Measurements from ENCODE around the gene IFNG.
"Not testable (repeated sequence)": the region's sequence is repeated elsewhere in the genome, so short reads cannot be mapped to it uniquely, and the experiment has no call there.

The IFNG gene

GRCh38 chr12:68159681-68160304 is at the start of gene IFNG:
Gene IFNG, minus strand, starts transcription at chr12:68159740. Its CDS starts 125 bp downstream, at chr12:68159615.
- in situ Hi-C loops (cut with MboI; ENCODE audit: low sequenced_read_pairs): no loop called here

GRCh38 chr12:68209048-68209728 is 49.6 kb upstream of the IFNG start:
- in situ Hi-C loops (cut with MboI; ENCODE audit: low sequenced_read_pairs): not testable (repeated sequence)

- in situ Hi-C loops (cut with MboI; ENCODE audit: low sequenced_read_pairs): no loop called here
Measured at GRCh38 chr12:68207276-68207675, 47.7 kb upstream of the IFNG start.

- in situ Hi-C loops (cut with MboI; ENCODE audit: low sequenced_read_pairs): no loop called here
Measured at GRCh38 chr12:68206446-68206845, 46.9 kb upstream of the IFNG start.

- in situ Hi-C loops (cut with MboI; ENCODE audit: low sequenced_read_pairs): no loop called here
Measured at GRCh38 chr12:68203460-68203875, 43.9 kb upstream of the IFNG start.

GRCh38 chr12:68200854-68201253 is 41.3 kb upstream of the IFNG start:
- in situ Hi-C loops (cut with MboI; ENCODE audit: low sequenced_read_pairs): no loop called here

GRCh38 chr12:68199127-68199526 is 39.6 kb upstream of the IFNG start:
- in situ Hi-C loops (cut with MboI; ENCODE audit: low sequenced_read_pairs): no loop called here

GRCh38 chr12:68198507-68199086 is 39.1 kb upstream of the IFNG start:
- in situ Hi-C loops (cut with MboI; ENCODE audit: low sequenced_read_pairs): no loop called here

- in situ Hi-C loops (cut with MboI; ENCODE audit: low sequenced_read_pairs): no loop called here
Measured at GRCh38 chr12:68190301-68190700, 30.8 kb upstream of the IFNG start.

- in situ Hi-C loops (cut with MboI; ENCODE audit: low sequenced_read_pairs): no loop called here
Measured at GRCh38 chr12:68189821-68190242, 30.3 kb upstream of the IFNG start.

- in situ Hi-C loops (cut with MboI; ENCODE audit: low sequenced_read_pairs): no loop called here
Measured at GRCh38 chr12:68185598-68185997, 26.1 kb upstream of the IFNG start.

GRCh38 chr12:68180792-68181744 is 21.5 kb upstream of the IFNG start:
- in situ Hi-C loops (cut with MboI; ENCODE audit: low sequenced_read_pairs): no loop called here

GRCh38 chr12:68178774-68179439 is 19.4 kb upstream of the IFNG start:
- in situ Hi-C loops (cut with MboI; ENCODE audit: low sequenced_read_pairs): no loop called here

- in situ Hi-C loops (cut with MboI; ENCODE audit: low sequenced_read_pairs): no loop called here
Measured at GRCh38 chr12:68178184-68178583, 18.6 kb upstream of the IFNG start.

GRCh38 chr12:68177562-68177961 is 18.0 kb upstream of the IFNG start:
- in situ Hi-C loops (cut with MboI; ENCODE audit: low sequenced_read_pairs): no loop called here

- in situ Hi-C loops (cut with MboI; ENCODE audit: low sequenced_read_pairs): no loop called here
Measured at GRCh38 chr12:68176257-68176656, 16.7 kb upstream of the IFNG start.

GRCh38 chr12:68175557-68176061 is 16.1 kb upstream of the IFNG start:
- in situ Hi-C loops (cut with MboI; ENCODE audit: low sequenced_read_pairs): no loop called here

- in situ Hi-C loops (cut with MboI; ENCODE audit: low sequenced_read_pairs): not testable (repeated sequence)
Measured at GRCh38 chr12:68174761-68175160, 15.2 kb upstream of the IFNG start.

- in situ Hi-C loops (cut with MboI; ENCODE audit: low sequenced_read_pairs): no loop called here
Measured at GRCh38 chr12:68173792-68174191, 14.3 kb upstream of the IFNG start.

GRCh38 chr12:68170726-68171125 is 11.2 kb upstream of the IFNG start:
- in situ Hi-C loops (cut with MboI; ENCODE audit: low sequenced_read_pairs): no loop called here
